ENCODE results near the gene NGB.

The NGB gene

GRCh38 chr14:77246784-77247183, 24.2 kb downstream of the NGB start:
- peaks cover 36% of the 10 kb centered on the region for H3K4me1 ChIP-seq (ENCODE audit: control insufficient read depth, low read length)
- no peaks in the 10 kb centered on the region for H3K27me3 ChIP-seq (ENCODE audit: control insufficient read depth, low read length)
- H3K79me2 ChIP-seq (ENCODE audit: control insufficient read depth, low read length): no peaks in the 10 kb centered on the region
- H3K9me2 ChIP-seq (replicated peaks; ENCODE audit: control insufficient read depth, low read length): no peaks in the 10 kb centered on the region
- H3K27ac ChIP-seq (ENCODE audit: low read depth, low read length): no peak overlapping the region
- H3F3A ChIP-seq (ENCODE audit: control insufficient read depth, insufficient read depth): peaks cover 15% of the 10 kb centered on the region
- no peak overlapping the region for H3K4me3 ChIP-seq (ENCODE audit: low read length)
- H3K4me2 ChIP-seq (ENCODE audit: low read length): no peak overlapping the region
- no peak for TF ChIP-seq EZH2phosphoT487 (IDR thresholded peaks at IDR 0.05; ENCODE audit: borderline replicate concordance, low read length)
- no peak for TF ChIP-seq CTCF (IDR thresholded peaks at IDR 0.05; ENCODE audit: low read depth, low read length, poor library complexity, severe bottlenecking)
- H4K20me1 ChIP-seq (ENCODE audit: control insufficient read depth, insufficient read depth, low read depth, low read length): no peaks in the 10 kb centered on the region
- no peaks in the 10 kb centered on the region for H3K9me3 ChIP-seq (ENCODE audit: control insufficient read depth, insufficient read depth, low read length)
- H3K36me3 ChIP-seq (ENCODE audit: control insufficient read depth, low read length): peaks cover 8% of the 10 kb centered on the region

GRCh38 chr14:77245820-77246219, 25.2 kb downstream of the NGB start:
- Histone ChIP-seq H3K4me3 (ENCODE audit: low read length) (no peak overlapping the region), H3K27me3 (ENCODE audit: control insufficient read depth, low read length) (no peaks in the 10 kb centered on the region), H3K36me3 (ENCODE audit: control insufficient read depth, low read length) (peaks cover 8% of the 10 kb centered on the region), H3F3A (ENCODE audit: control insufficient read depth, insufficient read depth) (peaks cover 15% of the 10 kb centered on the region), H3K4me1 (ENCODE audit: control insufficient read depth, low read length) (peaks cover 45% of the 10 kb centered on the region), H4K20me1 (ENCODE audit: control insufficient read depth, insufficient read depth, low read depth, low read length) (no peaks in the 10 kb centered on the region), H3K9me3 (ENCODE audit: control insufficient read depth, insufficient read depth, low read length) (no peaks in the 10 kb centered on the region), H3K79me2 (ENCODE audit: control insufficient read depth, low read length) (no peaks in the 10 kb centered on the region), H3K9me2 (replicated peaks; ENCODE audit: control insufficient read depth, low read length) (no peaks in the 10 kb centered on the region), H3K27ac (ENCODE audit: low read depth, low read length) (no peak overlapping the region), H3K4me2 (ENCODE audit: low read length) (no peak overlapping the region)
- TF ChIP-seq CTCF (IDR thresholded peaks at IDR 0.05; ENCODE audit: low read depth, low read length, poor library complexity, severe bottlenecking): peak; percentile 44
- TF ChIP-seq EZH2phosphoT487 (IDR thresholded peaks at IDR 0.05; ENCODE audit: borderline replicate concordance, low read length): no peak

GRCh38 chr14:77243853-77244252, 27.2 kb downstream of the NGB start:
- H3K9me3 ChIP-seq (ENCODE audit: control insufficient read depth, insufficient read depth, low read length): no peaks in the 10 kb centered on the region
- no peaks in the 10 kb centered on the region for H4K20me1 ChIP-seq (ENCODE audit: control insufficient read depth, insufficient read depth, low read depth, low read length)
- no peaks in the 10 kb centered on the region for H3K9me2 ChIP-seq (replicated peaks; ENCODE audit: control insufficient read depth, low read length)
- peak overlapping the region; percentile 92 for H3K27ac ChIP-seq (ENCODE audit: low read depth, low read length)
- H3K4me2 ChIP-seq (ENCODE audit: low read length): peak overlapping the region; percentile 67
- peaks cover 8% of the 10 kb centered on the region for H3K36me3 ChIP-seq (ENCODE audit: control insufficient read depth, low read length)
- TF ChIP-seq CTCF (IDR thresholded peaks at IDR 0.05; ENCODE audit: low read depth, low read length, poor library complexity, severe bottlenecking): no peak
- peak overlapping the region; percentile 51 for H3K4me3 ChIP-seq (ENCODE audit: low read length)
- peaks cover 59% of the 10 kb centered on the region for H3K4me1 ChIP-seq (ENCODE audit: control insufficient read depth, low read length)
- H3K79me2 ChIP-seq (ENCODE audit: control insufficient read depth, low read length): no peaks in the 10 kb centered on the region
- peaks cover 15% of the 10 kb centered on the region for H3F3A ChIP-seq (ENCODE audit: control insufficient read depth, insufficient read depth)
- no peaks in the 10 kb centered on the region for H3K27me3 ChIP-seq (ENCODE audit: control insufficient read depth, low read length)

GRCh38 chr14:77242752-77243151, 28.3 kb downstream of the NGB start:
- Histone ChIP-seq H3K4me1 (ENCODE audit: control insufficient read depth, low read length) (peaks cover 70% of the 10 kb centered on the region), H3K36me3 (ENCODE audit: control insufficient read depth, low read length) (peaks cover 8% of the 10 kb centered on the region), H3K4me3 (ENCODE audit: low read length) (peak overlapping the region; percentile 51), H3F3A (ENCODE audit: control insufficient read depth, insufficient read depth) (peaks cover 15% of the 10 kb centered on the region), H4K20me1 (ENCODE audit: control insufficient read depth, insufficient read depth, low read depth, low read length) (no peaks in the 10 kb centered on the region), H3K27ac (ENCODE audit: low read depth, low read length) (peak overlapping the region; percentile 92), H3K27me3 (ENCODE audit: control insufficient read depth, low read length) (no peaks in the 10 kb centered on the region), H3K4me2 (ENCODE audit: low read length) (peak overlapping the region; percentile 67), H3K9me3 (ENCODE audit: control insufficient read depth, insufficient read depth, low read length) (no peaks in the 10 kb centered on the region), H3K9me2 (replicated peaks; ENCODE audit: control insufficient read depth, low read length) (no peaks in the 10 kb centered on the region), H3K79me2 (ENCODE audit: control insufficient read depth, low read length) (no peaks in the 10 kb centered on the region)
- TF ChIP-seq EZH2phosphoT487 (IDR thresholded peaks at IDR 0.05; ENCODE audit: borderline replicate concordance, low read length) (no peak), CTCF (IDR thresholded peaks at IDR 0.05; ENCODE audit: low read depth, low read length, poor library complexity, severe bottlenecking) (no peak)
